ENCODE results near the gene OTOG.

DNA sequence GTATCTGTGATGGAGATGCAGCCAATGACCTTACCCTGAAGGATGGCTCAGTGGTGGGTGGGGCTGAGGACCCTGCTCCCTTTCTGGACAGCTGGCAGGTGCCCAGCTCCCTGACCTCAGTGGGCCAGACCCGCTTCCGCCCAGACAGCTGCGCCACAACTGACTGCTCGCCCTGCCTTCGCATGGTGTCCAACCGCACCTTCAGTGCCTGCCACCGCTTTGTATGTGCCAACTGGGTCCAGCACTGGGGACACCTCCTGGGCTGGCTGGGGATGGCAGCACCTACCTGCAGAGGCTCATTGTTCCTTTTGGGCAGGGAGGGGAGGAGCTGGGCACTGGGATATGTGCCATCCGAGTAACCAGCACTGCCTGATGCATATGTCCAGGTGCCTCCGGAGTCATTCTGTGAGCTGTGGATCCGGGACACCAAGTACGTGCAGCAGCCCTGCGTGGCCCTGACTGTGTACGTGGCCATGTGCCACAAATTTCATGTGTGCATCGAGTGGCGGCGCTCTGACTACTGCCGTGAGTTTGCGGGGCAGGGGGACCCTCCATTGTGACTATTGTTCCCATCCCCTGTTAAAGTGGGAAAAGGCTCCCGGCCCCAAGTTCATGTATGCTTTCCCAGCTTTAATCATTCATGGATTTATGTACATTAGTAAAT lies 84.8 kb downstream of the OTOG start:
- TF ChIP-seq, protein P1, sequence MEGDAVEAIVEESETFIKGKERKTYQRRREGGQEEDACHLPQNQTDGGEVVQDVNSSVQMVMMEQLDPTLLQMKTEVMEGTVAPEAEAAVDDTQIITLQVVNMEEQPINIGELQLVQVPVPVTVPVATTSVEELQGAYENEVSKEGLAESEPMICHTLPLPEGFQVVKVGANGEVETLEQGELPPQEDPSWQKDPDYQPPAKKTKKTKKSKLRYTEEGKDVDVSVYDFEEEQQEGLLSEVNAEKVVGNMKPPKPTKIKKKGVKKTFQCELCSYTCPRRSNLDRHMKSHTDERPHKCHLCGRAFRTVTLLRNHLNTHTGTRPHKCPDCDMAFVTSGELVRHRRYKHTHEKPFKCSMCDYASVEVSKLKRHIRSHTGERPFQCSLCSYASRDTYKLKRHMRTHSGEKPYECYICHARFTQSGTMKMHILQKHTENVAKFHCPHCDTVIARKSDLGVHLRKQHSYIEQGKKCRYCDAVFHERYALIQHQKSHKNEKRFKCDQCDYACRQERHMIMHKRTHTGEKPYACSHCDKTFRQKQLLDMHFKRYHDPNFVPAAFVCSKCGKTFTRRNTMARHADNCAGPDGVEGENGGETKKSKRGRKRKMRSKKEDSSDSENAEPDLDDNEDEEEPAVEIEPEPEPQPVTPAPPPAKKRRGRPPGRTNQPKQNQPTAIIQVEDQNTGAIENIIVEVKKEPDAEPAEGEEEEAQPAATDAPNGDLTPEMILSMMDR (tag by site-specific recombination; IDR thresholded peaks at IDR 0.05) = no peak
- TF ChIP-seq, protein P2, sequence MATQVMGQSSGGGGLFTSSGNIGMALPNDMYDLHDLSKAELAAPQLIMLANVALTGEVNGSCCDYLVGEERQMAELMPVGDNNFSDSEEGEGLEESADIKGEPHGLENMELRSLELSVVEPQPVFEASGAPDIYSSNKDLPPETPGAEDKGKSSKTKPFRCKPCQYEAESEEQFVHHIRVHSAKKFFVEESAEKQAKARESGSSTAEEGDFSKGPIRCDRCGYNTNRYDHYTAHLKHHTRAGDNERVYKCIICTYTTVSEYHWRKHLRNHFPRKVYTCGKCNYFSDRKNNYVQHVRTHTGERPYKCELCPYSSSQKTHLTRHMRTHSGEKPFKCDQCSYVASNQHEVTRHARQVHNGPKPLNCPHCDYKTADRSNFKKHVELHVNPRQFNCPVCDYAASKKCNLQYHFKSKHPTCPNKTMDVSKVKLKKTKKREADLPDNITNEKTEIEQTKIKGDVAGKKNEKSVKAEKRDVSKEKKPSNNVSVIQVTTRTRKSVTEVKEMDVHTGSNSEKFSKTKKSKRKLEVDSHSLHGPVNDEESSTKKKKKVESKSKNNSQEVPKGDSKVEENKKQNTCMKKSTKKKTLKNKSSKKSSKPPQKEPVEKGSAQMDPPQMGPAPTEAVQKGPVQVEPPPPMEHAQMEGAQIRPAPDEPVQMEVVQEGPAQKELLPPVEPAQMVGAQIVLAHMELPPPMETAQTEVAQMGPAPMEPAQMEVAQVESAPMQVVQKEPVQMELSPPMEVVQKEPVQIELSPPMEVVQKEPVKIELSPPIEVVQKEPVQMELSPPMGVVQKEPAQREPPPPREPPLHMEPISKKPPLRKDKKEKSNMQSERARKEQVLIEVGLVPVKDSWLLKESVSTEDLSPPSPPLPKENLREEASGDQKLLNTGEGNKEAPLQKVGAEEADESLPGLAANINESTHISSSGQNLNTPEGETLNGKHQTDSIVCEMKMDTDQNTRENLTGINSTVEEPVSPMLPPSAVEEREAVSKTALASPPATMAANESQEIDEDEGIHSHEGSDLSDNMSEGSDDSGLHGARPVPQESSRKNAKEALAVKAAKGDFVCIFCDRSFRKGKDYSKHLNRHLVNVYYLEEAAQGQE (tag by site-specific recombination; IDR thresholded peaks at IDR 0.05) = no peak
- TF ChIP-seq ZNF138 (tag by site-specific recombination; IDR thresholded peaks at IDR 0.05; ENCODE audit: borderline replicate concordance) (no peak), YY1 (tag by site-specific recombination; IDR thresholded peaks at IDR 0.05) (no peak), ZNF19 (tag by site-specific recombination; IDR thresholded peaks at IDR 0.05; ENCODE audit: low read depth) (no peak), ZNF544 (tag by site-specific recombination; IDR thresholded peaks at IDR 0.05) (no peak)
- TF ChIP-seq, protein P3, sequence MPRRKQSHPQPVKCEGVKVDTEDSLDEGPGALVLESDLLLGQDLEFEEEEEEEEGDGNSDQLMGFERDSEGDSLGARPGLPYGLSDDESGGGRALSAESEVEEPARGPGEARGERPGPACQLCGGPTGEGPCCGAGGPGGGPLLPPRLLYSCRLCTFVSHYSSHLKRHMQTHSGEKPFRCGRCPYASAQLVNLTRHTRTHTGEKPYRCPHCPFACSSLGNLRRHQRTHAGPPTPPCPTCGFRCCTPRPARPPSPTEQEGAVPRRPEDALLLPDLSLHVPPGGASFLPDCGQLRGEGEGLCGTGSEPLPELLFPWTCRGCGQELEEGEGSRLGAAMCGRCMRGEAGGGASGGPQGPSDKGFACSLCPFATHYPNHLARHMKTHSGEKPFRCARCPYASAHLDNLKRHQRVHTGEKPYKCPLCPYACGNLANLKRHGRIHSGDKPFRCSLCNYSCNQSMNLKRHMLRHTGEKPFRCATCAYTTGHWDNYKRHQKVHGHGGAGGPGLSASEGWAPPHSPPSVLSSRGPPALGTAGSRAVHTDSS (tag by site-specific recombination; IDR thresholded peaks at IDR 0.05) = no peak

Data from HEK293 (cell line).